ENCODE results near the gene FAM168A.

The FAM168A gene

GRCh38 chr11:73554671-73555320, 43.1 kb downstream of the FAM168A start:
- no peak for DNase-seq

- no peak for DNase-seq
Measured at GRCh38 chr11:73553266-73553665, 44.6 kb downstream of the FAM168A start.

- DNase-seq: no peak
Measured at GRCh38 chr11:73551677-73552076, 46.2 kb downstream of the FAM168A start.

- DNase-seq: no peak
Measured at GRCh38 chr11:73549376-73549775, 48.5 kb downstream of the FAM168A start.

GRCh38 chr11:73547706-73548595, 50.0 kb downstream of the FAM168A start:
- no peak for DNase-seq

- no peak for DNase-seq
Measured at GRCh38 chr11:73542175-73542574, 55.7 kb downstream of the FAM168A start.

GRCh38 chr11:73539506-73540084, 58.3 kb downstream of the FAM168A start:
- no peak for DNase-seq

GRCh38 chr11:73538381-73538872, 59.5 kb downstream of the FAM168A start:
- DNase-seq: no peak

GRCh38 chr11:73537969-73538368, 59.9 kb downstream of the FAM168A start:
- DNase-seq: no peak

GRCh38 chr11:73536961-73537360, 61.0 kb downstream of the FAM168A start:
- no peak for DNase-seq

- DNase-seq: no peak
Measured at GRCh38 chr11:73532310-73532709, 65.6 kb downstream of the FAM168A start.

GRCh38 chr11:73531386-73531785, 66.5 kb downstream of the FAM168A start:
- DNase-seq: no peak

- no peak for DNase-seq
Measured at GRCh38 chr11:73530109-73530508, 67.8 kb downstream of the FAM168A start.

- no peak for DNase-seq
Measured at GRCh38 chr11:73529204-73529530, 68.7 kb downstream of the FAM168A start.

GRCh38 chr11:73528483-73529203, 69.3 kb downstream of the FAM168A start:
- DNase-seq: no peak

- no peak for DNase-seq
Measured at GRCh38 chr11:73528013-73528412, 69.9 kb downstream of the FAM168A start.

- no peak for DNase-seq
Measured at GRCh38 chr11:73525611-73526010, 72.3 kb downstream of the FAM168A start.

- no peak for DNase-seq
Measured at GRCh38 chr11:73524774-73525173, 73.1 kb downstream of the FAM168A start.

GRCh38 chr11:73521621-73522020, 76.3 kb downstream of the FAM168A start:
- peak; percentile 6 for DNase-seq

- no peak for DNase-seq
Measured at GRCh38 chr11:73520353-73521061, 77.4 kb downstream of the FAM168A start.

GRCh38 chr11:73519266-73519665, 78.6 kb downstream of the FAM168A start:
- no peak for DNase-seq

GRCh38 chr11:73518195-73518594, 79.7 kb downstream of the FAM168A start:
- no peak for DNase-seq

- no peak for DNase-seq
Measured at GRCh38 chr11:73516080-73516479, 81.8 kb downstream of the FAM168A start.
